Mesenchymal stem cell (in vitro differentiated cells and primary cell): ENCODE measurements around the gene ZNF407.

ENCODE experiments used
- DNase-seq: peaks from one replicate; pipeline ENCODE4 v3.0.0-alpha.2; 2013
- H2AFZ ChIP-seq: one replicate; pipeline ENCODE4 v1.6.1; 2013; ENCODE audit warnings: low read depth, mild to moderate bottlenecking, control low read depth, inconsistent platforms, low read length, moderate library complexity
- H2AK5ac ChIP-seq: 2 replicates; pipeline ENCODE4 v1.6.1; 2013; ENCODE audit warnings: low read length, moderate library complexity, mild to moderate bottlenecking, inconsistent platforms; ENCODE audit not compliant: severe bottlenecking
- H2BK120ac ChIP-seq: one replicate; pipeline ENCODE4 v1.6.1; 2013; ENCODE audit warnings: low read depth, mild to moderate bottlenecking, inconsistent platforms, low read length, moderate library complexity
- H2BK12ac ChIP-seq, 2 experiments: one replicate each; pipeline ENCODE4 v1.6.1; 2013; ENCODE audit warnings: inconsistent platforms in 2 of 2, low read length in 2 of 2, mild to moderate bottlenecking in 2 of 2, moderate library complexity in 2 of 2, control low read depth in 1 of 2
- H2BK15ac ChIP-seq: one replicate; pipeline ENCODE4 v1.6.1; 2013; ENCODE audit warnings: mild to moderate bottlenecking, low read depth, inconsistent platforms; ENCODE audit not compliant: poor library complexity, severe bottlenecking
- H2BK5ac ChIP-seq: 2 replicates; pipeline ENCODE4 v1.6.1; 2013; ENCODE audit warnings: low read depth, mild to moderate bottlenecking, low read length, control low read depth, inconsistent platforms; ENCODE audit not compliant: poor library complexity, severe bottlenecking
- H3K14ac ChIP-seq, 2 experiments: one replicate each; pipeline ENCODE4 v1.6.1; 2013; ENCODE audit warnings: inconsistent platforms in 2 of 2, low read length in 2 of 2, control low read depth in 1 of 2, mild to moderate bottlenecking in 1 of 2, moderate library complexity in 1 of 2
- H3K18ac ChIP-seq, 2 experiments: one replicate each; pipeline ENCODE4 v1.6.1; 2013; ENCODE audit warnings: inconsistent platforms in 2 of 2, low read length in 2 of 2, control low read depth in 1 of 2, low read depth in 1 of 2, mild to moderate bottlenecking in 1 of 2
- H3K23ac ChIP-seq, 2 experiments: one replicate each; pipeline ENCODE4 v1.6.1; 2013; ENCODE audit warnings: inconsistent platforms in 2 of 2, low read length in 2 of 2, mild to moderate bottlenecking in 2 of 2, moderate library complexity in 2 of 2, control low read depth in 1 of 2
- H3K27ac ChIP-seq: 2 replicates; pipeline ENCODE4 v1.5.1; 2013; ENCODE audit warnings: mild to moderate bottlenecking, moderate library complexity, low read length, control low read depth, inconsistent platforms; ENCODE audit not compliant: poor library complexity, severe bottlenecking
- H3K27me3 ChIP-seq, 2 experiments: 2 replicates each; pipeline versions ENCODE4 v1.6.1 to v1.7.0; 2013; ENCODE audit warnings: low read length in 2 of 2, mild to moderate bottlenecking in 2 of 2, moderate library complexity in 2 of 2, control low read depth in 1 of 2, inconsistent platforms in 1 of 2; ENCODE audit not compliant: control insufficient read depth in 1 of 2, insufficient read depth in 1 of 2
- H3K36me3 ChIP-seq, 2 experiments: 2 replicates each; pipeline versions ENCODE4 v1.6.1 to v1.7.0; 2013; ENCODE audit warnings: low read length in 2 of 2, control low read depth in 1 of 2, inconsistent platforms in 1 of 2, low read depth in 1 of 2, mild to moderate bottlenecking in 1 of 2; ENCODE audit not compliant: insufficient read depth in 2 of 2, control insufficient read depth in 1 of 2
- H3K4ac ChIP-seq, 2 experiments: one replicate each; pipeline ENCODE4 v1.6.1; 2013; ENCODE audit warnings: inconsistent platforms in 2 of 2, low read length in 2 of 2, mild to moderate bottlenecking in 2 of 2, moderate library complexity in 2 of 2, control low read depth in 1 of 2, low read depth in 1 of 2
- H3K4me1 ChIP-seq: 2 replicates; pipeline ENCODE4 v1.6.1; 2013; ENCODE audit warnings: low read depth, low read length, control low read depth; ENCODE audit not compliant: control insufficient read depth, insufficient read depth
- H3K4me2 ChIP-seq: 2 replicates; pipeline ENCODE4 v1.6.1; 2013; ENCODE audit warnings: low read length, mild to moderate bottlenecking, inconsistent platforms; ENCODE audit not compliant: poor library complexity, severe bottlenecking
- H3K4me3 ChIP-seq, 2 experiments: 2 replicates each; pipeline versions ENCODE4 v1.5.1 to v1.7.0; 2013; ENCODE audit warnings: low read length in 2 of 2, mild to moderate bottlenecking in 2 of 2, control low read depth in 1 of 2, low read depth in 1 of 2; ENCODE audit not compliant: insufficient read depth in 1 of 2
- H3K79me1 ChIP-seq: replicated peaks from 2 replicates; pipeline ENCODE4 v1.6.1; 2013; ENCODE audit warnings: mild to moderate bottlenecking, control low read depth, low read length, inconsistent platforms; ENCODE audit not compliant: poor library complexity, severe bottlenecking
- H3K9ac ChIP-seq: 2 replicates; pipeline ENCODE4 v1.7.0; 2013; ENCODE audit warnings: mild to moderate bottlenecking, low read length, moderate library complexity
- H3K9me3 ChIP-seq: 2 replicates; pipeline ENCODE4 v1.7.0; 2013; ENCODE audit warnings: mild to moderate bottlenecking, low read length; ENCODE audit not compliant: control insufficient read depth
- H4K8ac ChIP-seq: one replicate; pipeline ENCODE4 v1.6.1; 2013; ENCODE audit warnings: inconsistent platforms, mild to moderate bottlenecking, low read length, moderate library complexity
- H4K91ac ChIP-seq: one replicate; pipeline ENCODE4 v1.6.1; 2013; ENCODE audit warnings: mild to moderate bottlenecking, low read length, inconsistent platforms
- WGBS: methylation state at CpG from one replicate; pipeline ENCODE4 v1.1.7; 2013; ENCODE audit warnings: mixed read lengths; 5-methylcytosine and 5-hydroxymethylcytosine counted together

Gene ZNF407

GRCh38 chr18:74699455-74699854 is 101.8 kb downstream of the ZNF407 start:
- H3K36me3 ChIP-seq: no peaks in the 10 kb centered on the region
- H2BK12ac ChIP-seq: no peak overlapping the region
- H2AK5ac ChIP-seq: no peak overlapping the region
- no peak overlapping the region for H2BK15ac ChIP-seq
- no peak overlapping the region for H3K18ac ChIP-seq
- H4K91ac ChIP-seq: no peak overlapping the region
- H3K79me1 ChIP-seq: peaks cover 13% of the 10 kb centered on the region
- no peak overlapping the region for H2BK120ac ChIP-seq
- H3K27me3 ChIP-seq: no peaks in the 10 kb centered on the region
- H3K9ac ChIP-seq: no peak overlapping the region
- no peak overlapping the region for H4K8ac ChIP-seq
- no peak overlapping the region for H3K4ac ChIP-seq
- 86% methylated on average over 2 of the region's 3 CpGs for WGBS
- DNase-seq: no peak
- H2AFZ ChIP-seq: no peak overlapping the region
- no peak overlapping the region for H3K14ac ChIP-seq
- H3K27ac ChIP-seq: no peak overlapping the region
- no peak overlapping the region for H3K23ac ChIP-seq
- H3K4me3 ChIP-seq: no peak overlapping the region
- H3K9me3 ChIP-seq: no peaks in the 10 kb centered on the region
- H3K4me2 ChIP-seq: no peak overlapping the region
- no peaks in the 10 kb centered on the region for H3K4me1 ChIP-seq
- no peak overlapping the region for H2BK5ac ChIP-seq

GRCh38 chr18:74702950-74703349 is 105.3 kb downstream of the ZNF407 start:
- Histone ChIP-seq H2BK5ac (no peak overlapping the region), H2AFZ (no peak overlapping the region), H3K18ac (no peak overlapping the region), H3K27me3 (no peaks in the 10 kb centered on the region), H2BK15ac (no peak overlapping the region), H4K8ac (peak overlapping the region; percentile 4), H3K4me1 (no peaks in the 10 kb centered on the region), H3K23ac (no peak overlapping the region), H3K4me2 (no peak overlapping the region), H3K27ac (no peak overlapping the region), H2BK120ac (no peak overlapping the region), H2AK5ac (no peak overlapping the region), H3K79me1 (peaks cover 11% of the 10 kb centered on the region), H3K4me3 (no peak overlapping the region), H3K9ac (no peak overlapping the region), H3K9me3 (no peaks in the 10 kb centered on the region), H3K36me3 (no peaks in the 10 kb centered on the region), H3K14ac (no peak overlapping the region), H3K4ac (no peak overlapping the region), H4K91ac (no peak overlapping the region), H2BK12ac (no peak overlapping the region)
- DNase-seq: no peak
- 50% methylated on average over 2 of the region's 3 CpGs for WGBS

- no peaks in the 10 kb centered on the region for H3K36me3 ChIP-seq
- H3K14ac ChIP-seq: no peak overlapping the region
- H2BK5ac ChIP-seq: no peak overlapping the region
- H3K4me3 ChIP-seq: no peak overlapping the region
- no peak overlapping the region for H3K27ac ChIP-seq
- H3K9ac ChIP-seq: no peak overlapping the region
- H3K23ac ChIP-seq: no peak overlapping the region
- H3K4me1 ChIP-seq: no peaks in the 10 kb centered on the region
- no peak overlapping the region for H2AK5ac ChIP-seq
- H3K4ac ChIP-seq: no peak overlapping the region
- no peak overlapping the region for H2BK15ac ChIP-seq
- DNase-seq: no peak
- no peak overlapping the region for H2BK12ac ChIP-seq
- no peak overlapping the region for H4K91ac ChIP-seq
- H2AFZ ChIP-seq: no peak overlapping the region
- no peak overlapping the region for H3K4me2 ChIP-seq
- H2BK120ac ChIP-seq: no peak overlapping the region
- H4K8ac ChIP-seq: no peak overlapping the region
- H3K27me3 ChIP-seq: no peaks in the 10 kb centered on the region
- peaks cover 17% of the 10 kb centered on the region for H3K79me1 ChIP-seq
- no peak overlapping the region for H3K18ac ChIP-seq
- no peaks in the 10 kb centered on the region for H3K9me3 ChIP-seq
Observed at GRCh38 chr18:74708169-74708568, 110.5 kb downstream of the ZNF407 start.

GRCh38 chr18:74709452-74709851 is 111.8 kb downstream of the ZNF407 start:
- Histone ChIP-seq H3K4me1 (no peaks in the 10 kb centered on the region), H3K23ac (no peak overlapping the region), H3K79me1 (peaks cover 15% of the 10 kb centered on the region), H3K4ac (no peak overlapping the region), H3K36me3 (no peaks in the 10 kb centered on the region), H3K18ac (no peak overlapping the region), H3K27me3 (no peaks in the 10 kb centered on the region), H3K4me2 (no peak overlapping the region), H2BK120ac (no peak overlapping the region), H3K27ac (no peak overlapping the region), H4K91ac (no peak overlapping the region), H2BK12ac (no peak overlapping the region), H2AFZ (no peak overlapping the region), H3K14ac (no peak overlapping the region), H2AK5ac (no peak overlapping the region), H4K8ac (no peak overlapping the region), H2BK5ac (no peak overlapping the region), H3K9ac (no peak overlapping the region), H3K9me3 (no peaks in the 10 kb centered on the region), H2BK15ac (no peak overlapping the region), H3K4me3 (no peak overlapping the region)
- no peak for DNase-seq
- 97% methylated on average over 3 of the region's 3 CpGs for WGBS
